Esophagus (tissue), 2 donors: ENCODE results near the gene SRD5A1. TPM values are rescaled to one million over a fixed set of nuclear protein-coding genes. Genes with fewer than 3 reads are reported as not detected.
A peak's percentile ranks its signal among the peaks of the same experiment; 100 is the strongest.
"Not testable (repeated sequence)": the region's sequence is repeated elsewhere in the genome, so short reads cannot be mapped to it uniquely, and the experiment has no call there.

Source experiments
- H3K27ac ChIP-seq, 2 donors: one replicate each; pipeline ENCODE4 v1.5.1; 2013; ENCODE audit warnings: low read depth in 2 of 2, mild to moderate bottlenecking in 2 of 2, inconsistent platforms in 1 of 2, low read length in 1 of 2, moderate library complexity in 1 of 2
- H3K27me3 ChIP-seq, 2 donors: one replicate each; pipeline ENCODE4 v1.6.1; 2013; ENCODE audit warnings: low read length in 2 of 2, control low read depth in 1 of 2, mild to moderate bottlenecking in 1 of 2; ENCODE audit not compliant: insufficient read depth in 2 of 2, control insufficient read depth in 1 of 2
- H3K36me3 ChIP-seq, 2 donors: one replicate each; pipeline ENCODE4 v1.6.1; 2013; ENCODE audit warnings: low read length in 1 of 2; ENCODE audit not compliant: control insufficient read depth in 2 of 2, insufficient read depth in 2 of 2
- H3K4me1 ChIP-seq, 2 donors: one replicate each; pipeline ENCODE4 v1.6.1; 2013; ENCODE audit warnings: low read length in 1 of 2; ENCODE audit not compliant: control insufficient read depth in 2 of 2, insufficient read depth in 2 of 2
- H3K4me3 ChIP-seq, 2 donors: one replicate each; pipeline ENCODE4 v1.5.1; 2013; ENCODE audit warnings: low read length in 2 of 2, mild to moderate bottlenecking in 2 of 2, low read depth in 1 of 2, moderate library complexity in 1 of 2
- H3K9me3 ChIP-seq, 2 donors: one replicate each; pipeline ENCODE4 v1.6.1; 2013; ENCODE audit warnings: mild to moderate bottlenecking in 2 of 2, low read depth in 1 of 2, low read length in 1 of 2, moderate library complexity in 1 of 2; ENCODE audit not compliant: control insufficient read depth in 2 of 2, insufficient read depth in 1 of 2
- WGBS, 2 donors: extraction: QIAGEN DNeasy Blood & Tissue Kit; methylation state at CpG; one replicate each; pipeline ENCODE4 v1.1.7; 2013; 5-methylcytosine and 5-hydroxymethylcytosine counted together
- polyA plus RNA-seq, 2 donors: library from polyadenylated mRNA; stranded (reverse); fragments of 200-250 nt; gene quantifications; one replicate each; pipeline ENCODE4 v1.2.3, GENCODE V29; 2013
- donor health status: healthy with polysubstance abuse.
- donor health status: Bipolar disorder and iron deficiency.

The SRD5A1 gene
- polyA plus RNA-seq, 2 donors: 8.5 to 25.6 TPM

GRCh38 chr5:6634788-6635430 lies 1.7 kb downstream of the SRD5A1 start:
- Histone ChIP-seq H3K27me3 (no peaks in the 10 kb centered on the region), H3K4me1 (peaks cover 4 to 14% of the 10 kb centered on the region in 2 donors), H3K4me3 (peak overlapping the region in 1 of 2 donors; percentile 96), H3K36me3 (peaks cover 0 to 4% of the 10 kb centered on the region in 2 donors), H3K9me3 (no peaks in the 10 kb centered on the region), H3K27ac (peak overlapping the region; percentile 81 to 93)
- 39 to 49% methylated on average over 5 of the region's 5 CpGs for WGBS, 2 donors

GRCh38 chr5:6636293-6636692 lies 3.1 kb downstream of the SRD5A1 start:
- Histone ChIP-seq H3K27me3 (no peaks in the 10 kb centered on the region), H3K27ac (peak overlapping the region; percentile 80 to 93), H3K4me3 (no peak overlapping the region), H3K36me3 (peaks cover 1 to 2% of the 10 kb centered on the region in 2 donors), H3K4me1 (peaks cover 4 to 14% of the 10 kb centered on the region in 2 donors), H3K9me3 (no peaks in the 10 kb centered on the region)
- 34 to 60% methylated on average over 5 of the region's 5 CpGs for WGBS, 2 donors

DNA sequence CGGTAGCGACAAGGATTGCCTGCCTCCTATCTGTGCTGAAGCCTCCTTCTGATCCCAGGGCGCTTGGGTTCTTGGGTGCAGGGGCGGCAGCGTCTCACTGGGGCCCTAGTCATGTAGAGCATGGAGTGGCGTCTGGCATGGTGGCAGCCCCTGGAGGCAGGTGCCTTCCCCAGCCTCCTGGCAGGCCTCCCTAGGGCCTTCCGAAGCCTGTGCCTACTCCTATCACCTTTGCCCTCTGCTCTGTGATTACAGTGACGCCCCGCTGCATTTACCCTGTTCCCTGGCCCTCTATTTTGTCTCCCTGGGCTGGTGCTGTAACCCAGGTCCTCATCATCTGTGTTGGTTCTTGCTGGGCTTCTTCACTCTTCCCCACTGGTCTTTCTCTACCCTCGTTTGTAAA lies 3.8 kb downstream of the SRD5A1 start:
- H3K27ac ChIP-seq: peak overlapping the region; percentile 80 to 93
- 73 to 84% methylated on average over 10 of the region's 10 CpGs for WGBS, 2 donors
- H3K4me1 ChIP-seq: peaks cover 4 to 14% of the 10 kb centered on the region in 2 donors

GRCh38 chr5:6637590-6637989 lies 4.3 kb downstream of the SRD5A1 start:
- WGBS, 2 donors: 66 to 77% methylated on average over 6 of the region's 6 CpGs
- Histone ChIP-seq H3K27ac (peak overlapping the region; percentile 80 to 93), H3K27me3 (no peaks in the 10 kb centered on the region), H3K36me3 (peaks cover 0 to 6% of the 10 kb centered on the region in 2 donors), H3K4me3 (no peak overlapping the region), H3K9me3 (no peaks in the 10 kb centered on the region), H3K4me1 (peaks cover 4 to 14% of the 10 kb centered on the region in 2 donors)

More for the DNA sequence above, 3.8 kb downstream of the SRD5A1 start:
- no peaks in the 10 kb centered on the region for H3K9me3 ChIP-seq
- H3K27me3 ChIP-seq: no peaks in the 10 kb centered on the region
- H3K4me3 ChIP-seq: no peak overlapping the region
- H3K36me3 ChIP-seq: peaks cover 0 to 6% of the 10 kb centered on the region in 2 donors

- no peaks in the 10 kb centered on the region for H3K9me3 ChIP-seq
- H3K4me3 ChIP-seq: no peak overlapping the region
- peaks cover 0 to 6% of the 10 kb centered on the region in 2 donors for H3K36me3 ChIP-seq
- no peaks in the 10 kb centered on the region for H3K27me3 ChIP-seq
- 45 to 71% methylated on average over 4 of the region's 4 CpGs for WGBS, 2 donors
- peaks cover 4 to 14% of the 10 kb centered on the region in 2 donors for H3K4me1 ChIP-seq
- H3K27ac ChIP-seq: peak overlapping the region; percentile 80 to 93
Observed at GRCh38 chr5:6638236-6638635, 5.0 kb downstream of the SRD5A1 start.

DNA sequence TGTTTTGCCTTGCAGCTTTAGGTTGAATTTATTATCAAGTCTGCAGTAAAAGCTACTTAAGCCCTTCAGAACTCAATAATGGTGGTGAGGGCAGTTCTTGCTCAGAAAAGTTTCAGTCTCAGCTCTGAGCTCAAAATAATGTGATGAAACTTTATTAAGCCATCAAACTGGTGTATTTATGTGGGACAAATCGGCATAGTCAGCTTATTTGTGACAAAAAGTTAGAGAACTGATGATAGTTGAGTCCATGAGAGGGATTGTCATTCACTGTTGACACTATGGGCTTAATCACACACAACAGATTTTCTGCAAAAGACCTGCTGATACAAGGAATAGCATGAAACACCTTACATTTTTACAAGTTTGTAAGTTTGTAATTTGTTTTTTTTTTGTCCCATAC lies 9.4 kb downstream of the SRD5A1 start:
- Histone ChIP-seq H3K4me3 (no peak overlapping the region), H3K36me3 (peaks cover 0 to 9% of the 10 kb centered on the region in 2 donors), H3K27ac (no peak overlapping the region), H3K27me3 (no peaks in the 10 kb centered on the region), H3K4me1 (peaks cover 0 to under 1% of the 10 kb centered on the region in 2 donors), H3K9me3 (no peaks in the 10 kb centered on the region)
- 87 to 91% methylated on average over 1 of the region's 1 CpG for WGBS, 2 donors

DNA sequence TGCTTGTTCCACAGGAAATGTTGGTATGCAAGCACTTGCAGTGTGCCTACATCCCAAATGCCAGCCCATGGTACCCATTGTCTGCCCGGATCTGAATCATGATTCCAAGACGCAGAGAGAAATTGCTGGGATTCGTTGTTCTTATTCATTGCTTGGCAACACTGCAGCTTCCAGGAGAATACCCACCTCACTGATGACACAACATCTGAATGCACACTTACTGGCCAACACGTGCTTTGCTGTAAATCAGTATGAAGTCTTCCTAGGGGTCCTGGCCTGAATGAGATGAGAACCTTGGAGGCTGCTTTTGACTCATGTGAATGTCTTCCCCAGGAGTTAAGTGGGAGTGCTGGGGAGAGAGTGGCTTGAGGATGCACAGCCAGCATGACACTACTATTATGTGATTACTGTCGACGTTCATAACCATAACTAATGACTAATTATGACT lies 11.6 kb downstream of the SRD5A1 start:
- Histone ChIP-seq H3K9me3 (no peaks in the 10 kb centered on the region), H3K4me1 (peaks cover 0 to 2% of the 10 kb centered on the region in 2 donors), H3K4me3 (no peak overlapping the region), H3K27ac (no peak overlapping the region), H3K36me3 (peaks cover 0 to 9% of the 10 kb centered on the region in 2 donors), H3K27me3 (no peaks in the 10 kb centered on the region)
- WGBS, 2 donors: 85 to 89% methylated on average over 6 of the region's 6 CpGs

DNA sequence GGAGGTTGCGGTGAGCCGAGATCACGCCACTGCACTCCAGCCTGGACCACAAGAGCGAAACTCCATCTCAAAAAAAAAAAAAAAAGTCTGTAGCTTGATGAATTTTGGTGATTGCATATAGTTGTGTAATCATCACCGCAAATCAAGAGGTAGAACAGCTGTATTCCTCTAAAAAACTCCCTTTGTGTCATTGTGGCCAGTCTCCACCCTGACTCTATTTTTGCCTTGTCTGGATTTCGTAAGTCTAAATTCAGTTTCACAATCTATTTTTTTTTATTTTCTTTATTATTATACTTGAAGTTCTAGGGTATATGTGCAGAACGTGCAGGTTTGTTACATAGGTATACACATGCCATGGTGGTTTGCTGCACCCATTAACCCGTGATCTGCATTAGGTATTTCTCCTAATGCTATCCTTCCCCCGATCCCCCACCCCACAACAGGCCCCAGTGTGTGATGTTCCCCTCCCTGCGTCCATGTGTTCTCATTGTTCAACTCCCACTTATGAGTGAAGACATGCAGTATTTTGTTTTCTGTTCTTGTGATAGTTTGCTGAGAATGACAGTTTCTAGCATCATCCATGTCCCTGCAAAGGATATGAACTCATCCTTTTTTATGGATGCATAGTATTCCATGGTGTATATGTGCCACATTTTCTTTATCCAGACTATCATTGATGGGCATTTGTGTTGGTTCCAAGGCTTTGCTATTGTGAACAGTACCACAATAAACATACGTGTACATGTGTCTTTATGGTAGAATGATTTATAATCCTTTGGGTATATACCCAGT lies 12.5 kb downstream of the SRD5A1 start:
- H3K4me3 ChIP-seq, H3K27me3 ChIP-seq, H3K4me1 ChIP-seq, H3K9me3 ChIP-seq, H3K27ac ChIP-seq, H3K36me3 ChIP-seq: not testable (repeated sequence)
- 94 to 95% methylated on average over 11 of the region's 11 CpGs for WGBS, 2 donors

DNA sequence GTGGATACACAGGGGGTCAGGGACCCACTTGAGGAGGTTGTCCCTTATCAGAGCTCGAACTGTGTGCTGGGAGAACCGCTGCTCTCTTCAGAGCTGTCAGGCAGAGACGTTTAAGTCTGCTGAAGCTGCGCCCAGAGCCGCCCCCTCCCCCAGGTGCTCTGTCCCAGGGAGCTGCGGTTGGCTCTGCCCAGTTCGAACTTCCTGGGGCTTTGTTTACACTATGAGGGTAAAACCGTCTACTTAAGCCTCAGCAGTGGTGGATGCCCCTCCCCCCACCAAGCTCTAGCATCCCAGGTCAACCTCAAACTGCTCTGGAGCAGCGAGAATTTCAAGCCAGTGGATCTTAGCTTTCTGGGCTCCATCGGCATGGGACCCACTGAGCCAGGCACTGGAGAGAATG lies 15.9 kb downstream of the SRD5A1 start:
- H3K27ac ChIP-seq: no peak overlapping the region
- peaks cover 0 to 2% of the 10 kb centered on the region in 2 donors for H3K4me1 ChIP-seq
- peaks cover 3 to 5% of the 10 kb centered on the region in 2 donors for H3K36me3 ChIP-seq
- no peaks in the 10 kb centered on the region for H3K27me3 ChIP-seq
- no peak overlapping the region for H3K4me3 ChIP-seq
- WGBS, 2 donors: 74 to 76% methylated on average over 10 of the region's 10 CpGs
- no peaks in the 10 kb centered on the region for H3K9me3 ChIP-seq
